ENCODE measurements around the gene IL1RN. TPM values are rescaled to one million over a fixed set of nuclear protein-coding genes. Genes with fewer than 3 reads are reported as not detected.
A peak's percentile ranks its signal among the peaks of the same experiment; 100 is the strongest.

Gene IL1RN
- total and polyA plus RNA-seq, 2 of the 13 experiments (the other 11 are each of a cell fraction or from before 2014, with no cell fraction given), result 21.2 to 101 TPM

DNA sequence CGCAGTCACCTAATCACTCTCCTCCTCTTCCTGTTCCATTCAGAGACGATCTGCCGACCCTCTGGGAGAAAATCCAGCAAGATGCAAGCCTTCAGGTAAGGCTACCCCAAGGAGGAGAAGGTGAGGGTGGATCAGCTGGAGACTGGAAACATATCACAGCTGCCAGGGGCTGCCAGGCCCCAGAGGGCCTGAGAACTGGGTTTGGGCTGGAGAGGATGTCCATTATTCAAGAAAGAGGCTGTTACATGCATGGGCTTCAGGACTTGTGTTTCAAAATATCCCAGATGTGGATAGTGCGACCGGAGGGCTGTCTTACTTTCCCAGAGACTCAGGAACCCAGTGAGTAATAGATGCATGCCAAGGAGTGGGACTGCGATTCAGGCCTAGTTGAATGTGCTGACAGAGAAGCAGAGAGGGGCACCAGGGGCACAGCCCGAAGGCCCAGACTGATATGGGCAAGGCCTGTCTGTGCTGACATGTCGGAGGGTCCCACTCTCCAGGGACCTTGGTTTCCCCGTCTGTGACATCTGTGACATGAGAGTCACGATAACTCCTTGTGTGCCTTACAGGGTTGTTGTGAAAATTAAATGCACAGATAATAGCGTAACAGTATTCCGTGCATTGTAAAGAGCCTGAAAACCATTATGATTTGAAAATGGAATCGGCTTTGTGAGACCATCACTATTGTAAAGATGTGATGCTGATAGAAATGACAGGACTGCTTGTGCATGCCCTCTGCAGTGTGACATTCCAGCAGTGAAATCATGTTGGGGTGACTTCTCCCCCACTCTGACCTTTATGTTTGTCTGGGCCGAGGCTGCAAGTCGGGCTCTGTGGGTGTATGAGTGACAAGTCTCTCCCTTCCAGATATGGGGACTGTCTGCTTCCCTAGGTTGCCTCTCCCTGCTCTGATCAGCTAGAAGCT, 510 bp downstream of the IL1RN start (continued):
- TF ChIP-seq, protein P1, sequence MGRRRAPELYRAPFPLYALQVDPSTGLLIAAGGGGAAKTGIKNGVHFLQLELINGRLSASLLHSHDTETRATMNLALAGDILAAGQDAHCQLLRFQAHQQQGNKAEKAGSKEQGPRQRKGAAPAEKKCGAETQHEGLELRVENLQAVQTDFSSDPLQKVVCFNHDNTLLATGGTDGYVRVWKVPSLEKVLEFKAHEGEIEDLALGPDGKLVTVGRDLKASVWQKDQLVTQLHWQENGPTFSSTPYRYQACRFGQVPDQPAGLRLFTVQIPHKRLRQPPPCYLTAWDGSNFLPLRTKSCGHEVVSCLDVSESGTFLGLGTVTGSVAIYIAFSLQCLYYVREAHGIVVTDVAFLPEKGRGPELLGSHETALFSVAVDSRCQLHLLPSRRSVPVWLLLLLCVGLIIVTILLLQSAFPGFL (CRISPR knock-in tag; IDR thresholded peaks at IDR 0.05), result no peak
- TF ChIP-seq KDM4B (CRISPR knock-in tag; IDR thresholded peaks at IDR 0.05) (no peak), CHD4 (IDR thresholded peaks at IDR 0.05; ENCODE audit: borderline replicate concordance, low read length) (no peak), TARDBP (CRISPR knock-in tag; IDR thresholded peaks at IDR 0.05) (no peak; the same call in 1 of the 2 replicates), ZNF253 (CRISPR knock-in tag; IDR thresholded peaks at IDR 0.05; ENCODE audit: borderline replicate concordance) (no peak; the same call in 1 of the 2 replicates), NFYC (CRISPR knock-in tag; IDR thresholded peaks at IDR 0.05) (no peak), RBAK (CRISPR knock-in tag; IDR thresholded peaks at IDR 0.05) (no peak), ZNF772 (CRISPR knock-in tag; IDR thresholded peaks at IDR 0.05) (0 out of 2 replicates have a peak, but pooled peaks have one; percentile 37), ZNF343 (CRISPR knock-in tag; IDR thresholded peaks at IDR 0.05) (0 out of 2 replicates have a peak, but pooled peaks have one; percentile 20), ZNF256 (CRISPR knock-in tag; conservative IDR thresholded peaks at IDR 0.05) (no peak), ZNF468 (CRISPR knock-in tag; IDR thresholded peaks at IDR 0.05) (no peak), ZNF709 (CRISPR knock-in tag; IDR thresholded peaks at IDR 0.05) (no peak), ZNF501 (CRISPR knock-in tag; IDR thresholded peaks at IDR 0.05) (peak; percentile 29; the same call in 1 of the 2 replicates), KLF15 (CRISPR knock-in tag; IDR thresholded peaks at IDR 0.05; ENCODE audit: borderline replicate concordance) (no peak), ZNF543 (CRISPR knock-in tag; IDR thresholded peaks at IDR 0.05) (no peak), IRX3 (CRISPR knock-in tag; IDR thresholded peaks at IDR 0.05; ENCODE audit: borderline replicate concordance, low read depth) (no peak), ZNF124 (CRISPR knock-in tag; IDR thresholded peaks at IDR 0.05) (no peak)
- TF ChIP-seq, protein P2, sequence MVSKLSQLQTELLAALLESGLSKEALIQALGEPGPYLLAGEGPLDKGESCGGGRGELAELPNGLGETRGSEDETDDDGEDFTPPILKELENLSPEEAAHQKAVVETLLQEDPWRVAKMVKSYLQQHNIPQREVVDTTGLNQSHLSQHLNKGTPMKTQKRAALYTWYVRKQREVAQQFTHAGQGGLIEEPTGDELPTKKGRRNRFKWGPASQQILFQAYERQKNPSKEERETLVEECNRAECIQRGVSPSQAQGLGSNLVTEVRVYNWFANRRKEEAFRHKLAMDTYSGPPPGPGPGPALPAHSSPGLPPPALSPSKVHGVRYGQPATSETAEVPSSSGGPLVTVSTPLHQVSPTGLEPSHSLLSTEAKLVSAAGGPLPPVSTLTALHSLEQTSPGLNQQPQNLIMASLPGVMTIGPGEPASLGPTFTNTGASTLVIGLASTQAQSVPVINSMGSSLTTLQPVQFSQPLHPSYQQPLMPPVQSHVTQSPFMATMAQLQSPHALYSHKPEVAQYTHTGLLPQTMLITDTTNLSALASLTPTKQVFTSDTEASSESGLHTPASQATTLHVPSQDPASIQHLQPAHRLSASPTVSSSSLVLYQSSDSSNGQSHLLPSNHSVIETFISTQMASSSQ (IDR thresholded peaks at IDR 0.05; ENCODE audit: low read depth), result no peak
- TF ChIP-seq, protein P2 (CRISPR knock-in tag; IDR thresholded peaks at IDR 0.05; ENCODE audit: borderline replicate concordance), result no peak
- TF ChIP-seq, protein P3, sequence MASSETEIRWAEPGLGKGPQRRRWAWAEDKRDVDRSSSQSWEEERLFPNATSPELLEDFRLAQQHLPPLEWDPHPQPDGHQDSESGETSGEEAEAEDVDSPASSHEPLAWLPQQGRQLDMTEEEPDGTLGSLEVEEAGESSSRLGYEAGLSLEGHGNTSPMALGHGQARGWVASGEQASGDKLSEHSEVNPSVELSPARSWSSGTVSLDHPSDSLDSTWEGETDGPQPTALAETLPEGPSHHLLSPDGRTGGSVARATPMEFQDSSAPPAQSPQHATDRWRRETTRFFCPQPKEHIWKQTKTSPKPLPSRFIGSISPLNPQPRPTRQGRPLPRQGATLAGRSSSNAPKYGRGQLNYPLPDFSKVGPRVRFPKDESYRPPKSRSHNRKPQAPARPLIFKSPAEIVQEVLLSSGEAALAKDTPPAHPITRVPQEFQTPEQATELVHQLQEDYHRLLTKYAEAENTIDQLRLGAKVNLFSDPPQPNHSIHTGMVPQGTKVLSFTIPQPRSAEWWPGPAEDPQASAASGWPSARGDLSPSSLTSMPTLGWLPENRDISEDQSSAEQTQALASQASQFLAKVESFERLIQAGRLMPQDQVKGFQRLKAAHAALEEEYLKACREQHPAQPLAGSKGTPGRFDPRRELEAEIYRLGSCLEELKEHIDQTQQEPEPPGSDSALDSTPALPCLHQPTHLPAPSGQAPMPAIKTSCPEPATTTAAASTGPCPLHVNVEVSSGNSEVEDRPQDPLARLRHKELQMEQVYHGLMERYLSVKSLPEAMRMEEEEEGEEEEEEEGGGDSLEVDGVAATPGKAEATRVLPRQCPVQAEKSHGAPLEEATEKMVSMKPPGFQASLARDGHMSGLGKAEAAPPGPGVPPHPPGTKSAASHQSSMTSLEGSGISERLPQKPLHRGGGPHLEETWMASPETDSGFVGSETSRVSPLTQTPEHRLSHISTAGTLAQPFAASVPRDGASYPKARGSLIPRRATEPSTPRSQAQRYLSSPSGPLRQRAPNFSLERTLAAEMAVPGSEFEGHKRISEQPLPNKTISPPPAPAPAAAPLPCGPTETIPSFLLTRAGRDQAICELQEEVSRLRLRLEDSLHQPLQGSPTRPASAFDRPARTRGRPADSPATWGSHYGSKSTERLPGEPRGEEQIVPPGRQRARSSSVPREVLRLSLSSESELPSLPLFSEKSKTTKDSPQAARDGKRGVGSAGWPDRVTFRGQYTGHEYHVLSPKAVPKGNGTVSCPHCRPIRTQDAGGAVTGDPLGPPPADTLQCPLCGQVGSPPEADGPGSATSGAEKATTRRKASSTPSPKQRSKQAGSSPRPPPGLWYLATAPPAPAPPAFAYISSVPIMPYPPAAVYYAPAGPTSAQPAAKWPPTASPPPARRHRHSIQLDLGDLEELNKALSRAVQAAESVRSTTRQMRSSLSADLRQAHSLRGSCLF (CRISPR knock-in tag; IDR thresholded peaks at IDR 0.05; ENCODE audit: borderline replicate concordance), result no peak
